Glomerular endothelial cell (primary cell): ENCODE results near the gene KLK6. TPM values are rescaled to one million over a fixed set of nuclear protein-coding genes. Genes with fewer than 3 reads are reported as not detected.

Experiments used
- DNase-seq: peaks from one replicate; pipeline ENCODE4 v3.0.0-alpha.2; 2011; ENCODE audit warnings: low read depth, low spot score; ENCODE audit errors: extremely low read depth
- total RNA-seq: library from RNA; depleted of rRNA; stranded (reverse); fragments of >200 nt; gene quantifications from 2 replicates; pipeline ENCODE4 v1.2.3, GENCODE V29; 2015

KLK6 gene
- total RNA-seq, 1 donor from 2014 or later = not detected

GRCh38 chr19:50912727-50913716 lies 56.4 kb downstream of the KLK6 start:
- no peak for DNase-seq

DNA sequence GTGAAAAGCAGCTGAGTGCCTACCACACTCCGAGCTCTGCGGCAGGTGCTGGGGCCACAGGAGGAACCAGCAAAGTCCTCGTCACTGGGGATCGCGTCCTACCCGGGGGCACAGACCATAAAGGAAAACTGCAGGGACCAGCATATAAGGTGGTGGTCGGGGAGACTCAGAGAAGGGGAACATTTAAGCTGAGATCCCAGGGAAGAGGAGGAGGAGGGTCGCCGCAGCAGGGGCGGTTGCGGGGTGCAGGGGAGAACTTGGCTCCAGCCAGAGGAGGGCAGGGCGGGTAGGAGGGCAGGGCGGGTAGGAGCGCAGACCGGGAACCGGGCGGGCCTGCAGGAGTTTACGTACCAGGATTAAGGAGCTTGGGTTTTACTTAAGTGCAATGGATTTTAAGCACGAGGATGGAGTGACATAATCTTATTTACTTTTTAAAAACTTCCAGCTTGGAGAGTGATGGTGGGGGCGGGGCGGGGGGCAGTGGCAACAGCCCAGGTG lies 57.2 kb downstream of the KLK6 start:
- DNase-seq = no peak

DNA sequence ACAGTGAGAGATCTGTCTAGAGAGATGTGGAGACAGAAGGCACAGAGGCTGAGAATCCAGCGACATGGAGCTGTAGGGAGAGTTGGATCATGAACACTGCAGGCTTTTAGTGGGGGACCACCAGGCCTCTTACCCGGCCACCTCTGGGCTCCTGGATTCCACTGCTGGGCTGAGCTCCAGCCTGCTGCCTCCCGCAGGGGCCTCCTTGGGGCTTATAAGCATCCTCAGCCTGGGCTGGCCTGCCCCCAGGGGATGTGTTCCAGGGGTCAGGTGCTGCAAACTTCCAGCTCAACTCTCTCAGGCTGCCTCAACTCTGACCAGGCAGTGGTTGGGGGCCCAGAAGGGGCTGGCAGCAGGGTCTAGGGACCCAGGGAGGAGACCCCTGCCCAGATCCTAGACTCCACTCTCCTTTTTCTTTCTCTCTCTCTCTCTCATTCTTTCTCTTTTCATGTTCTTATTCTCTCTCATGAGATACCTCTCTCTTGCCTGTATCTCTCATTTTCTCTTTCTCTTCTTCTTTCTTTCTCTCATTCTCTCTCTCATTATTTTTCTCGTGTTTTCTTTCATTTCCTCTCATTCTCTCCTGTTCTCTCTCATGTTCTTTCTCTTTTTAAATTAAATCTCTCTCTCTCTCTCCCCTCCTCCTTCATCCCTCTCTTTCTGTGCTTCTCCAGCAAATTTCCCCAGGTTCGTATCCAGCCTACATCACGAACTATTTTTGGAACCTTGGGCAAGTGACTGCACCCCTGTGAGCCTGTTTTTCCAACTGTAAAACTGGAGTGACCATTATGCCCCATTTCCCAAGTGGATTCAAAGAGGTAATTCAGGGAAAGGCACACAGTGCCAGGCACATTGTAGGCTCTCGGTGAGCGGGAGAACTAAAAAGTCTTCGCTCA lies 57.9 kb downstream of the KLK6 start, which contains the start of gene KLK4:
TSS of gene KLK4 (minus strand) at position 190 of the 896 bp plus-strand sequence. CDS start 657 bp downstream, outside the sequence.
- DNase-seq = no peak

DNA sequence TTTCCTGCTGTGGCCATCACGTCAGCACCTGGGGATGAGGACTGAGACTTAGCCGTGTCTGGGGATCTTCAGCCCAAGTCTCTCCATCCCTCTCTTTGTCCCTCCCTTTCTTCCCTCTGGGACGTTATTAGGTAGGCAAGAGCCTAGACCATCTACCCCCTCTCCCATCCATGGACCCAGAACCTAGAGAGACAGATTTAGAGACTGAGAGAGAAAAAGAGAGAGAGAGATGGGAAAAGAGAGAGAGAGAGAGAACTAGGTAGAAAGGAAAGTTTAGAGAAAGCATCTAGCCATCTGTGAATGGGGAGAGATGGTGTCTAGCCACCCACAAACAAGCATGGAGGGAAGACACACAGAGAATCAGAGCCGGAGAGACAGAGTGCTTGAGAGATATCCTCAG lies 58.7 kb downstream of the KLK6 start:
- no peak for DNase-seq

GRCh38 chr19:50909240-50910070 lies 59.9 kb downstream of the KLK6 start:
- no peak for DNase-seq

Other genes with a start within 250 kb of the KLK6 start
- gene SHANK1, start 249.8 kb downstream of the KLK6 start, total RNA-seq = 1.2 and 2.0 TPM in 2 replicates
- gene CLEC11A, start 246.2 kb downstream of the KLK6 start, total RNA-seq = 14.4 and 16.2 TPM in 2 replicates
- gene GPR32, start 199.1 kb downstream of the KLK6 start, total RNA-seq = not detected in 2 replicates
- not detected in 2 replicates for gene ACP4, start 179.2 kb downstream of the KLK6 start, total RNA-seq
- not detected in 2 replicates for gene KLK1, start 145.8 kb downstream of the KLK6 start, total RNA-seq
- gene KLK15, start 136.0 kb downstream of the KLK6 start, total RNA-seq = not detected in 2 replicates
- gene KLK3, start 114.7 kb downstream of the KLK6 start, total RNA-seq = not detected in 2 replicates
- not detected in 2 replicates for gene KLK2, start 96.2 kb downstream of the KLK6 start, total RNA-seq
- not detected in 2 replicates for gene KLK4, start 58.2 kb downstream of the KLK6 start, total RNA-seq
- gene KLK5, start 16.6 kb downstream of the KLK6 start, total RNA-seq = not detected in 2 replicates
- not detected in 2 replicates for gene KLK7, start 14.3 kb upstream of the KLK6 start, total RNA-seq
- gene KLK8, start 32.0 kb upstream of the KLK6 start, total RNA-seq = not detected in 2 replicates
- gene KLK10, start 50.1 kb upstream of the KLK6 start, total RNA-seq = not detected in 2 replicates
- not detected in 2 replicates for gene KLK11, start 57.0 kb upstream of the KLK6 start, total RNA-seq
- not detected in 2 replicates for gene KLK12, start 65.4 kb upstream of the KLK6 start, total RNA-seq
- gene KLK13, start 95.5 kb upstream of the KLK6 start, total RNA-seq = not detected in 2 replicates
- not detected in 2 replicates for gene KLK14, start 113.3 kb upstream of the KLK6 start, total RNA-seq
- gene CTU1, start 138.8 kb upstream of the KLK6 start, total RNA-seq = 17.1 and 19.3 TPM in 2 replicates
- not detected in 2 replicates for gene SIGLEC9, start 155.3 kb upstream of the KLK6 start, total RNA-seq
- not detected in 2 replicates for gene SIGLEC7, start 172.7 kb upstream of the KLK6 start, total RNA-seq